ENCODE results near the gene NR2F1-AS1. TPM values are rescaled to one million over a fixed set of nuclear protein-coding genes. Genes with fewer than 3 reads are reported as not detected.

NR2F1-AS1 gene
- polyA plus RNA-seq, 1 experiment = 29.9 TPM

DNA sequence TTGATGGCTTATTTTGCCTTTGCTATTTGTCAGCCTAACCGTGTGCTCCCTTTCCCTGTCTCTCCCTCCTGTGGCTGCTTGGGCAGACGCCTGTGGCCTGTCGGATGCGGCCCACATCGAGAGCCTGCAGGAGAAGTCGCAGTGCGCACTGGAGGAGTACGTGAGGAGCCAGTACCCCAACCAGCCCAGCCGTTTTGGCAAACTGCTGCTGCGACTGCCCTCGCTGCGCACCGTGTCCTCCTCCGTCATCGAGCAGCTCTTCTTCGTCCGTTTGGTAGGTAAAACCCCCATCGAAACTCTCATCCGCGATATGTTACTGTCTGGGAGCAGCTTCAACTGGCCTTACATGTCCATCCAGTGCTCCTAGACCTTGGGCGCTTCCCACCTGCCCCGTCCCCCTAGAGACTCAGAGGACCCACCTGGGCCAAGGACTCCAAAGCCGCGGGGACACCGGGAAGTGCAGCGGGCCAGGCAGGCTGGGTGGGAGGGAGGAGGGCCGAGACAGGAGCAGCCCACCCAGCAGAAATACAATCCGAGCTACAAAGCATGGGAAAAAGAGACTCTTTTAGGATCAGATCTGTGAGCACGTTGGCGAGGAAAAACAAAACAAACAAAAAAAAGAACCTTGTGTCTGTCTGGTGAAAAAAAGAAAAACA is 12.6 kb upstream of the NR2F1-AS1 start:
- Histone ChIP-seq H3K4me3 (ENCODE audit: low read depth, low read length) (peak overlapping the region; percentile 20; the same call in 1 of the 2 replicates), H3K27ac (ENCODE audit: low read depth, low read length) (peak overlapping the region; percentile 21), H3K27me3 (ENCODE audit: control insufficient read depth, insufficient read depth, low read length) (no peaks in the 10 kb centered on the region), H3K9me3 (ENCODE audit: control insufficient read depth, insufficient read depth, low read length) (peaks cover 30% of the 10 kb centered on the region)
- ChIA-PET CTCF (no interaction called here), POLR2A (interaction anchor here (0.6 kb wide), 1 partner anchor 11 kb away, joined by 6 read pairs; the partner anchor contains the start of gene NR2F1)
- DNase-seq (ENCODE audit: low read depth, low spot score) = no peak
- TF ChIP-seq, protein P1, sequence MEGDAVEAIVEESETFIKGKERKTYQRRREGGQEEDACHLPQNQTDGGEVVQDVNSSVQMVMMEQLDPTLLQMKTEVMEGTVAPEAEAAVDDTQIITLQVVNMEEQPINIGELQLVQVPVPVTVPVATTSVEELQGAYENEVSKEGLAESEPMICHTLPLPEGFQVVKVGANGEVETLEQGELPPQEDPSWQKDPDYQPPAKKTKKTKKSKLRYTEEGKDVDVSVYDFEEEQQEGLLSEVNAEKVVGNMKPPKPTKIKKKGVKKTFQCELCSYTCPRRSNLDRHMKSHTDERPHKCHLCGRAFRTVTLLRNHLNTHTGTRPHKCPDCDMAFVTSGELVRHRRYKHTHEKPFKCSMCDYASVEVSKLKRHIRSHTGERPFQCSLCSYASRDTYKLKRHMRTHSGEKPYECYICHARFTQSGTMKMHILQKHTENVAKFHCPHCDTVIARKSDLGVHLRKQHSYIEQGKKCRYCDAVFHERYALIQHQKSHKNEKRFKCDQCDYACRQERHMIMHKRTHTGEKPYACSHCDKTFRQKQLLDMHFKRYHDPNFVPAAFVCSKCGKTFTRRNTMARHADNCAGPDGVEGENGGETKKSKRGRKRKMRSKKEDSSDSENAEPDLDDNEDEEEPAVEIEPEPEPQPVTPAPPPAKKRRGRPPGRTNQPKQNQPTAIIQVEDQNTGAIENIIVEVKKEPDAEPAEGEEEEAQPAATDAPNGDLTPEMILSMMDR (IDR thresholded peaks at IDR 0.05; ENCODE audit: low read depth, low read length) = no peak

DNA sequence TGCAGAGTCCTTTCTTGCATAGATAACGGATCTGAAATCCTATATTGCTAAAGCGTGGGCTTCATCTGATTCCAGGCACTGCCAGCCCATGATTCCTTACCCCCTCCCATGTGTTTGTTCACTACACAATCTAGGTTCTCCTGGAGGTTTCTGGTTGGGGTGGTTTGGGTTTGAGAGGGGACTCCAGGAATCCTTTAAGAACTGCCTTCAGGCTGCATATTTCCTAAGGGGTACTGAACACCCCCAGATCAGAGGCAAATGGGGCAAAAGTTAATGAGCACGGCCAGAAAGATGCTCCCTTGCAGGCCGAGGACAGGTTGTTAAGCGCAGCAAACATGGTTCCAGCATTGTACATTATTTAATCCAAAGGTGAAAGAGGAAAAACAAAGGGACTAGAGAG is 11.9 kb upstream of the NR2F1-AS1 start:
- Histone ChIP-seq H3K27me3 (ENCODE audit: control insufficient read depth, insufficient read depth, low read length) (no peaks in the 10 kb centered on the region), H3K27ac (ENCODE audit: low read depth, low read length) (no peak overlapping the region), H3K4me3 (ENCODE audit: low read depth, low read length) (0 out of 2 replicates have a peak overlapping the region, but pooled peaks have one; percentile 4), H3K9me3 (ENCODE audit: control insufficient read depth, insufficient read depth, low read length) (peaks cover 30% of the 10 kb centered on the region)
- TF ChIP-seq, protein P1 (IDR thresholded peaks at IDR 0.05; ENCODE audit: low read depth, low read length) = no peak
- no peak for DNase-seq (ENCODE audit: low read depth, low spot score)
- POLR2A ChIA-PET = no interaction called here
- CTCF ChIA-PET = interaction anchor here (0.6 to 2.7 kb wide), 4 partner anchors 15 to 581 kb away, joined by 4 to 13 read pairs (median 5); no protein-coding TSS in a partner anchor

DNA sequence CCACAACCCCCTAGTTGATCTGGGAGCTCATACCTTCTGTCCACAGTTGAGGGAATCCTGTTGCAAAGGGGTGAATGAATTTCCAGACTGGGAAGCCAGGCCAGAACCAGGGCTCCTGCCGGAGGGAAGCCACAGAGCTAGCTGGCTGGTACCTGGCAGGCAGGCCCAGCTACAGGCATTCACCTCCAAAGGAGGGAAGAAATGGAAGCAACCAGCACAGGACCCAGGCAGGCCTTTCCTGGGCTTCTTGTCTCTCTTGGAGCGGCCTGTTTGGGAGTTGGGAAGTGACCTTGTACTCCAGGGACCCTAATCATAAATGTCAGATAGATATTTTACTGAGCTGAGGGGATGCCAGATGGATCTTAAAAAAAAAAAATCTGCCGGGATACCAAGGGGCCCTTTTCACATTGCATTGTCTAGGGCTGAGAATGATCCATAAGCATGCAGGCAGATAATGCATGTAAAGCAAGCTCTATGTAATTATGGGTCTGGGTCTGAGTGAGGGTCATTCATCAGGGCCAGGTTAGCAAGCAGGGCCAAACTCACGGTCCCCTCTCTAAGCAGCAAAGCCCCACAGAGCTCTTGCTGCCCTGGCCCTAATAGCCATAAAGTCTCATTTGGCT is 10.4 kb upstream of the NR2F1-AS1 start:
- Histone ChIP-seq H3K4me3 (ENCODE audit: low read depth, low read length) (peak overlapping the region; percentile 48), H3K27me3 (ENCODE audit: control insufficient read depth, insufficient read depth, low read length) (no peaks in the 10 kb centered on the region), H3K27ac (ENCODE audit: low read depth, low read length) (peak overlapping the region; percentile 0), H3K9me3 (ENCODE audit: control insufficient read depth, insufficient read depth, low read length) (peaks cover 22% of the 10 kb centered on the region)
- ChIA-PET POLR2A (interaction anchor here (0.7 to 1.1 kb wide), 2 partner anchors 8 to 16 kb away, joined by 3 read pairs; partner anchors contain the start of gene NR2F1), CTCF (interaction anchor here (0.7 to 2.7 kb wide), 7 partner anchors 10 to 1146 kb away, joined by 3 to 14 read pairs (median 5); no protein-coding TSS in a partner anchor)
- no peak for DNase-seq (ENCODE audit: low read depth, low spot score)
- TF ChIP-seq, protein P1 (IDR thresholded peaks at IDR 0.05; ENCODE audit: low read depth, low read length) = no peak

DNA sequence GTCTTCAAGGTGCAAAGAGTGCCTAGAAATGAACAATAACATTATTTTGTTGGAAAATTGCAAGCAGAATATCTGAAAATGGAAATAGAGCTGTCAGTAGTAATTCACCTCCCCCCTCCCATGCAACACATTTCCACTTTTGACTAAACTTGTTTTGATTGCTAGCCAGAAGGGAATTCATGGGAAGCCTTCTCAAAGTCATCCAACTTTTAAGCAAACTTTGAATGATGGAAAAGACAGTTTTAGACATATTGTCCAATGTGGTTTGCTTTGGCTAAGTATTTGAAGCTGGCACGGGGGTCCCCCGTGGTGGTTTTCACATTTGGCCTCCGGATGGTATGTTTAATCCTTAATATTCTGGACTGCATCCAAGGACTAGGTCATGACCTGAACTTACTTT is 9.5 kb upstream of the NR2F1-AS1 start:
- Histone ChIP-seq H3K9me3 (ENCODE audit: control insufficient read depth, insufficient read depth, low read length) (peaks cover 13% of the 10 kb centered on the region), H3K4me3 (ENCODE audit: low read depth, low read length) (peak overlapping the region; percentile 92), H3K27ac (ENCODE audit: low read depth, low read length) (no peak overlapping the region), H3K27me3 (ENCODE audit: control insufficient read depth, insufficient read depth, low read length) (no peaks in the 10 kb centered on the region)
- CTCF ChIA-PET = interaction anchor here (0.8 to 2.7 kb wide), 3 partner anchors 17 to 1147 kb away, joined by 3 to 14 read pairs (median 13); no protein-coding TSS in a partner anchor
- TF ChIP-seq, protein P1 (IDR thresholded peaks at IDR 0.05; ENCODE audit: low read depth, low read length) = no peak
- POLR2A ChIA-PET = interaction anchor here (0.9 kb wide), 1 partner anchor 17 kb away, joined by 3 read pairs; no protein-coding TSS in a partner anchor
- no peak for DNase-seq (ENCODE audit: low read depth, low spot score)
